ENCODE measurements around the gene TBCE.

DNA sequence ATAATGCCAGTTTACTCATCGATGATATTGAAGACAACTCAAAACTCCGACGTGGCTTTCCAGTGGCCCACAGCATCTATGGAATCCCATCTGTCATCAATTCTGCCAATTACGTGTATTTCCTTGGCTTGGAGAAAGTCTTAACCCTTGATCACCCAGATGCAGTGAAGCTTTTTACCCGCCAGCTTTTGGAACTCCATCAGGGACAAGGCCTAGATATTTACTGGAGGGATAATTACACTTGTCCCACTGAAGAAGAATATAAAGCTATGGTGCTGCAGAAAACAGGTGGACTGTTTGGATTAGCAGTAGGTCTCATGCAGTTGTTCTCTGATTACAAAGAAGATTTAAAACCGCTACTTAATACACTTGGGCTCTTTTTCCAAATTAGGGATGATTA, 25.2 kb upstream of the TBCE start:
- TF ChIP-seq EZH2 (IDR thresholded peaks at IDR 0.05; ENCODE audit: borderline replicate concordance), result no peak
- TF ChIP-seq, protein P1, sequence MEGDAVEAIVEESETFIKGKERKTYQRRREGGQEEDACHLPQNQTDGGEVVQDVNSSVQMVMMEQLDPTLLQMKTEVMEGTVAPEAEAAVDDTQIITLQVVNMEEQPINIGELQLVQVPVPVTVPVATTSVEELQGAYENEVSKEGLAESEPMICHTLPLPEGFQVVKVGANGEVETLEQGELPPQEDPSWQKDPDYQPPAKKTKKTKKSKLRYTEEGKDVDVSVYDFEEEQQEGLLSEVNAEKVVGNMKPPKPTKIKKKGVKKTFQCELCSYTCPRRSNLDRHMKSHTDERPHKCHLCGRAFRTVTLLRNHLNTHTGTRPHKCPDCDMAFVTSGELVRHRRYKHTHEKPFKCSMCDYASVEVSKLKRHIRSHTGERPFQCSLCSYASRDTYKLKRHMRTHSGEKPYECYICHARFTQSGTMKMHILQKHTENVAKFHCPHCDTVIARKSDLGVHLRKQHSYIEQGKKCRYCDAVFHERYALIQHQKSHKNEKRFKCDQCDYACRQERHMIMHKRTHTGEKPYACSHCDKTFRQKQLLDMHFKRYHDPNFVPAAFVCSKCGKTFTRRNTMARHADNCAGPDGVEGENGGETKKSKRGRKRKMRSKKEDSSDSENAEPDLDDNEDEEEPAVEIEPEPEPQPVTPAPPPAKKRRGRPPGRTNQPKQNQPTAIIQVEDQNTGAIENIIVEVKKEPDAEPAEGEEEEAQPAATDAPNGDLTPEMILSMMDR (IDR thresholded peaks at IDR 0.05; ENCODE audit: poor library complexity), result no peak

All from hepatocyte (in vitro differentiated cells).